ENCODE results near the gene CCL22. TPM values are rescaled to one million over a fixed set of nuclear protein-coding genes. Genes with fewer than 3 reads are reported as not detected.
"Not testable (repeated sequence)": the region's sequence is repeated elsewhere in the genome, so short reads cannot be mapped to it uniquely, and the experiment has no call there.

Gene CCL22
- total and polyA plus RNA-seq, 2 experiments from 2014 or later, result 0.13 TPM; not detected in 1

- DNase-seq (ENCODE audit: low spot score), result no peak
- 61% methylated on average over 9 of the region's 9 CpGs for WGBS (ENCODE audit: low lambda C conversion rate, missing lambda C conversion rate)
- no peak overlapping the region for H3K4me3 ChIP-seq
Measured at GRCh38 chr16:57373117-57373947, 14.7 kb downstream of the CCL22 start.

GRCh38 chr16:57374067-57374534 lies 15.5 kb downstream of the CCL22 start:
- Histone ChIP-seq H3K27ac (no peak overlapping the region), H3K4me3 (no peak overlapping the region)
- DNase-seq (ENCODE audit: low spot score), result no peak

More at GRCh38 chr16:57373117-57373947, 14.7 kb downstream of the CCL22 start:
- TF ChIP-seq CTCF (IDR thresholded peaks at IDR 0.05; ENCODE audit: poor library complexity) (no peak), EZH2phosphoT487 (IDR thresholded peaks at IDR 0.05; ENCODE audit: low read depth, severe bottlenecking, unreplicated experiment) (no peak), EZH2 (IDR thresholded peaks at IDR 0.05; ENCODE audit: borderline replicate concordance) (no peak)
- no peaks in the 10 kb centered on the region for H4K20me1 ChIP-seq (ENCODE audit: insufficient read depth, poor library complexity, severe bottlenecking)
- no peaks in the 10 kb centered on the region for H3K79me2 ChIP-seq
- peak overlapping the region; percentile 85 for H3K4me2 ChIP-seq
- no peaks in the 10 kb centered on the region for H3K36me3 ChIP-seq (replicated peaks; ENCODE audit: insufficient read depth, low read depth)
- peaks cover 33% of the 10 kb centered on the region for H3K4me1 ChIP-seq (ENCODE audit: insufficient read depth)
- no peaks in the 10 kb centered on the region for H3K9me2 ChIP-seq (replicated peaks; ENCODE audit: insufficient read depth)
- H3K27me3 ChIP-seq, result no peaks in the 10 kb centered on the region
- no peaks in the 10 kb centered on the region for H3K9me3 ChIP-seq (ENCODE audit: low read depth)
- no peak overlapping the region for H2AFZ ChIP-seq
- peak overlapping the region; percentile 88 for H3K27ac ChIP-seq

GRCh38 chr16:57374925-57375465 lies 16.4 kb downstream of the CCL22 start:
- H2AFZ ChIP-seq; H3K9me3 ChIP-seq (ENCODE audit: low read depth); H3K9me2 ChIP-seq (replicated peaks; ENCODE audit: insufficient read depth); H3K4me2 ChIP-seq; H3K79me2 ChIP-seq; H3K27ac ChIP-seq; H3K36me3 ChIP-seq (replicated peaks; ENCODE audit: insufficient read depth, low read depth); H4K20me1 ChIP-seq (ENCODE audit: insufficient read depth, poor library complexity, severe bottlenecking); DNase-seq (ENCODE audit: low spot score); H3K27me3 ChIP-seq; H3K4me3 ChIP-seq: not testable (repeated sequence)
- 92% methylated on average over 8 of the region's 8 CpGs for WGBS (ENCODE audit: low lambda C conversion rate, missing lambda C conversion rate)
- H3K4me1 ChIP-seq (ENCODE audit: insufficient read depth), result peaks cover 36% of the 10 kb centered on the region

More at GRCh38 chr16:57374067-57374534, 15.5 kb downstream of the CCL22 start:
- H3K4me1 ChIP-seq (ENCODE audit: insufficient read depth), result peaks cover 36% of the 10 kb centered on the region
- no peaks in the 10 kb centered on the region for H3K79me2 ChIP-seq
- no peak overlapping the region for H2AFZ ChIP-seq
- H3K9me3 ChIP-seq (ENCODE audit: low read depth), result no peaks in the 10 kb centered on the region
- H3K9me2 ChIP-seq (replicated peaks; ENCODE audit: insufficient read depth), result no peaks in the 10 kb centered on the region
- 77% methylated on average over 9 of the region's 9 CpGs for WGBS (ENCODE audit: low lambda C conversion rate, missing lambda C conversion rate)
- no peaks in the 10 kb centered on the region for H3K36me3 ChIP-seq (replicated peaks; ENCODE audit: insufficient read depth, low read depth)
- H3K4me2 ChIP-seq, result peak overlapping the region; percentile 85
- no peaks in the 10 kb centered on the region for H4K20me1 ChIP-seq (ENCODE audit: insufficient read depth, poor library complexity, severe bottlenecking)
- TF ChIP-seq EZH2phosphoT487 (IDR thresholded peaks at IDR 0.05; ENCODE audit: low read depth, severe bottlenecking, unreplicated experiment) (no peak), EZH2 (IDR thresholded peaks at IDR 0.05; ENCODE audit: borderline replicate concordance) (no peak)
- no peaks in the 10 kb centered on the region for H3K27me3 ChIP-seq

GRCh38 chr16:57376313-57376818 lies 17.8 kb downstream of the CCL22 start:
- TF ChIP-seq EZH2 (IDR thresholded peaks at IDR 0.05; ENCODE audit: borderline replicate concordance) (no peak), CTCF (IDR thresholded peaks at IDR 0.05; ENCODE audit: poor library complexity) (no peak), EZH2phosphoT487 (IDR thresholded peaks at IDR 0.05; ENCODE audit: low read depth, severe bottlenecking, unreplicated experiment) (no peak)
- Histone ChIP-seq H3K9me3 (ENCODE audit: low read depth) (no peaks in the 10 kb centered on the region), H3K4me3 (no peak overlapping the region), H3K27me3 (no peaks in the 10 kb centered on the region), H2AFZ (no peak overlapping the region), H3K4me2 (no peak overlapping the region), H3K36me3 (replicated peaks; ENCODE audit: insufficient read depth, low read depth) (no peaks in the 10 kb centered on the region), H3K79me2 (no peaks in the 10 kb centered on the region), H3K9me2 (replicated peaks; ENCODE audit: insufficient read depth) (no peaks in the 10 kb centered on the region), H3K27ac (no peak overlapping the region), H3K4me1 (ENCODE audit: insufficient read depth) (peaks cover 36% of the 10 kb centered on the region), H4K20me1 (ENCODE audit: insufficient read depth, poor library complexity, severe bottlenecking) (no peaks in the 10 kb centered on the region)
- WGBS (ENCODE audit: low lambda C conversion rate, missing lambda C conversion rate), result 97% methylated on average over 3 of the region's 3 CpGs
- DNase-seq (ENCODE audit: low spot score), result no peak
